Smooth muscle cell of the umbilical artery (primary cell): Measurements from ENCODE around the gene TRIM21. TPM values are rescaled to one million over a fixed set of nuclear protein-coding genes. Genes with fewer than 3 reads are reported as not detected.

ENCODE experiments used
- total RNA-seq: library from RNA; depleted of rRNA; stranded (reverse); fragments of >200 nt; gene quantifications from 2 replicates; pipeline ENCODE4 v1.2.3, GENCODE V29; 2014

The TRIM21 gene
- 10.7 and 16.7 TPM in 2 replicates for total RNA-seq

GRCh38 chr11:4393209-4393857 lies at the start of gene TRIM21:
TRIM21 (minus strand) TSS chr11:4393702; CDS start chr11:4390409, 3,293 bp downstream.

GRCh38 chr11:4368286-4368685 lies 25.2 kb downstream of the TRIM21 start, which contains the start of gene OR52B4:
OR52B4 (minus strand) TSS chr11:4368386; CDS start chr11:4368295, 91 bp downstream.

Other genes starting within 250 kb of the TRIM21 start
- gene OR52B4, start 25.3 kb downstream of the TRIM21 start, total RNA-seq, result not detected in 2 replicates
- not detected in 2 replicates for gene OR52K2, start 55.6 kb upstream of the TRIM21 start, total RNA-seq
- not detected in 2 replicates for gene OR52K1, start 88.9 kb upstream of the TRIM21 start, total RNA-seq
- gene OR52M1, start 151.5 kb upstream of the TRIM21 start, total RNA-seq, result not detected in 2 replicates
- gene OR52I2, start 188.0 kb upstream of the TRIM21 start, total RNA-seq, result not detected in 2 replicates
- not detected in 2 replicates for gene OR52I1, start 200.3 kb upstream of the TRIM21 start, total RNA-seq
- gene TRIM68, start 214.5 kb upstream of the TRIM21 start, total RNA-seq, result 10.2 and 11.9 TPM in 2 replicates
- gene OR51D1, start 243.8 kb upstream of the TRIM21 start, total RNA-seq, result not detected in 2 replicates